HCT116 (cell line): ENCODE results near the gene TMEM175. TPM values are rescaled to one million over a fixed set of nuclear protein-coding genes. Genes with fewer than 3 reads are reported as not detected.
"Not testable (repeated sequence)": the region's sequence is repeated elsewhere in the genome, so short reads cannot be mapped to it uniquely, and the experiment has no call there.

ENCODE experiments used
- ATAC-seq: fragments of 200-7000 bp; cut with Tn5 transposase; 2 replicates; pipeline ENCODE4 v1.9.1; 2020; ENCODE audit warnings: mild to moderate bottlenecking, moderate library complexity
- BruUV-seq: library from RNA; stranded (reverse); fragments of 400-500 nt; replicated peaks from 2 replicates; lab custom pipeline; 2021; lab: Mats Ljungman, UMichigan
- CTCF ChIA-PET: fragments of 300-600 bp; sonication (Branson Sonifier 250); formaldehyde crosslinking; loops from one replicate; lab custom pipeline; 2021; ENCODE audit warnings: antibody characterized with exemption; lab: Charles Lee
- POLR2A ChIA-PET: fragments of 300-600, 350-600 bp; sonication (Branson Sonifier 250); formaldehyde crosslinking; loops from one replicate; lab custom pipeline; 2021; ENCODE audit warnings: antibody characterized with exemption; lab: Charles Lee
- RAD21 ChIA-PET, 2 experiments: fragments of 300-600 bp; sonication (Branson Sonifier 250); formaldehyde crosslinking; loops; one replicate each; lab custom pipeline; 2023; ENCODE audit warnings: low total read pairs in 2 of 2; ENCODE audit not compliant: uncharacterized antibody in 2 of 2, unreplicated experiment in 2 of 2, low non-redundant PET in 1 of 2; lab: Charles Lee
- DNase-seq: peaks from one replicate; pipeline ENCODE4 v3.0.0-alpha.2; 2010; ENCODE audit warnings: low read depth, low spot score
- H2AFZ ChIP-seq: fragments of 200-600 bp; shearing (Covaris generic), sonication (generic); 2 replicates; pipeline ENCODE4 v1.6.1; 2017; ENCODE audit warnings: low read depth, mixed run types, mixed read lengths, antibody characterized with exemption, low read length; ENCODE audit not compliant: poor library complexity, severe bottlenecking
- H3K27ac ChIP-seq: 2 replicates; pipeline ENCODE4 v1.5.1; 2012; ENCODE audit warnings: low read depth, low read length
- H3K27me3 ChIP-seq: fragments of 200-600 bp; sonication (generic); 2 replicates; pipeline ENCODE4 v1.6.1; 2016; ENCODE audit warnings: mixed run types, low read length, mixed read lengths; ENCODE audit not compliant: insufficient read depth
- H3K36me3 ChIP-seq, 2 experiments: fragments of 200-500 bp in 1 of 2; fragments of 200-600 bp in 1 of 2; sonication (Bioruptor generic) in 1 of 2; sonication (generic) in 1 of 2; 2 replicates each; pipeline versions ENCODE4 v1.5.1 to v1.6.1; 2014 to 2016; ENCODE audit warnings: low read length in 2 of 2, inconsistent platforms in 1 of 2, mixed read lengths in 1 of 2, mixed run types in 1 of 2; ENCODE audit not compliant: insufficient read depth in 2 of 2, control insufficient read depth in 1 of 2
- H3K4me1 ChIP-seq, 2 experiments: fragments of 200-600 bp in 1 of 2; sonication (generic) in 1 of 2; 2 replicates each; pipeline versions ENCODE4 v1.5.1 to v1.6.1; 2012 to 2017; ENCODE audit warnings: low read length in 2 of 2, inconsistent platforms in 1 of 2, mild to moderate bottlenecking in 1 of 2, mixed read lengths in 1 of 2, mixed run types in 1 of 2, moderate library complexity in 1 of 2; ENCODE audit not compliant: insufficient read depth in 2 of 2, control insufficient read depth in 1 of 2
- H3K4me2 ChIP-seq: fragments of 200-600 bp; sonication (generic); 2 replicates; pipeline ENCODE4 v1.6.1; 2017; ENCODE audit warnings: mixed run types, low read length, mixed read lengths
- H3K4me3 ChIP-seq, 2 experiments: fragments of 200-600 bp in 1 of 2; sonication (generic) in 1 of 2; replicated peaks in 1 of 2; 2 replicates each; pipeline ENCODE4 v1.5.1; 2011 to 2016; ENCODE audit warnings: low read length in 2 of 2, control low read depth in 1 of 2, low read depth in 1 of 2, mild to moderate bottlenecking in 1 of 2, mixed read lengths in 1 of 2, mixed run types in 1 of 2
- H3K79me2 ChIP-seq: fragments of 200-600 bp; sonication (generic); 2 replicates; pipeline ENCODE4 v1.6.1; 2017; ENCODE audit warnings: mild to moderate bottlenecking, mixed run types, low read length, moderate library complexity, mixed read lengths; ENCODE audit not compliant: insufficient read depth
- H3K9ac ChIP-seq: fragments of 200-600 bp; sonication (generic); 2 replicates; pipeline ENCODE4 v1.6.1; 2016; ENCODE audit warnings: low read length, mixed read lengths
- H3K9me2 ChIP-seq: fragments of 200-600 bp; sonication (generic), shearing (Covaris generic); 2 replicates; pipeline ENCODE4 v1.6.1; 2017; ENCODE audit warnings: mixed run types, mild to moderate bottlenecking, moderate library complexity; ENCODE audit not compliant: insufficient read depth
- H3K9me3 ChIP-seq, 2 experiments: fragments of 200-500 bp in 1 of 2; fragments of 200-600 bp in 1 of 2; sonication (Bioruptor generic) in 1 of 2; sonication (generic) in 1 of 2; 2 replicates each; pipeline ENCODE4 v1.6.1; 2014 to 2017; ENCODE audit warnings: low read length in 2 of 2, mixed read lengths in 2 of 2, inconsistent platforms in 1 of 2, low read depth in 1 of 2, mild to moderate bottlenecking in 1 of 2, mixed run types in 1 of 2, moderate library complexity in 1 of 2; ENCODE audit not compliant: control insufficient read depth in 1 of 2, insufficient read depth in 1 of 2
- H4K20me1 ChIP-seq: fragments of 200-600 bp; sonication (generic), shearing (Covaris generic); 2 replicates; pipeline ENCODE4 v1.6.1; 2017; ENCODE audit warnings: mixed run types, mild to moderate bottlenecking, moderate library complexity; ENCODE audit not compliant: insufficient read depth
- ATF3 ChIP-seq: IDR thresholded peaks from 2 replicates; pipeline ENCODE4 v1.6.1; 2012
- CBX3 ChIP-seq: IDR thresholded peaks from 2 replicates; pipeline ENCODE4 v1.6.1; 2012; ENCODE audit warnings: low read depth
- CEBPB ChIP-seq: IDR thresholded peaks from 2 replicates; pipeline ENCODE4 v1.6.1; 2012; ENCODE audit warnings: low read depth
- ELF1 ChIP-seq: IDR thresholded peaks from 2 replicates; pipeline ENCODE4 v1.6.1; 2012; ENCODE audit warnings: low read depth, borderline replicate concordance
- EZH2phosphoT487 ChIP-seq: fragments of 200-600 bp; IDR thresholded peaks from 2 replicates; pipeline ENCODE4 v1.6.1; 2018; ENCODE audit warnings: antibody characterized with exemption, borderline replicate concordance
- FOSL1 ChIP-seq: IDR thresholded peaks from 2 replicates; pipeline ENCODE4 v1.6.1; 2012; ENCODE audit warnings: low read depth
- JUND ChIP-seq: IDR thresholded peaks from 2 replicates; pipeline ENCODE4 v1.6.1; 2012
- POLR2AphosphoS5 ChIP-seq: IDR thresholded peaks from 2 replicates; pipeline ENCODE4 v1.6.1; 2011; ENCODE audit warnings: mild to moderate bottlenecking, low read depth, low read length, moderate library complexity
- REST ChIP-seq: IDR thresholded peaks from 2 replicates; pipeline ENCODE4 v1.6.1; 2012; ENCODE audit warnings: low read depth
- SIN3A ChIP-seq: IDR thresholded peaks from 2 replicates; pipeline ENCODE4 v1.6.1; 2012; ENCODE audit warnings: low read depth
- SP1 ChIP-seq: IDR thresholded peaks from 2 replicates; pipeline ENCODE4 v1.6.1; 2012; ENCODE audit warnings: low read depth
- SRF ChIP-seq: IDR thresholded peaks from 2 replicates; pipeline ENCODE4 v1.6.1; 2012; ENCODE audit warnings: low read depth
- TCF7L2 ChIP-seq: IDR thresholded peaks from 2 replicates; pipeline ENCODE4 v1.7.0; 2011; ENCODE audit warnings: borderline replicate concordance, inconsistent platforms; ENCODE audit not compliant: insufficient read depth, insufficient read length; ENCODE audit errors: extremely low read depth
- YY1 ChIP-seq: IDR thresholded peaks from 2 replicates; pipeline ENCODE4 v1.6.1; 2011; ENCODE audit warnings: low read length, low read depth, moderate library complexity, mild to moderate bottlenecking; ENCODE audit not compliant: insufficient replicate concordance; ENCODE audit errors: extremely low read depth
- ZBTB33 ChIP-seq: IDR thresholded peaks from 2 replicates; pipeline ENCODE4 v1.6.1; 2011; ENCODE audit warnings: mild to moderate bottlenecking, low read length, moderate library complexity; ENCODE audit not compliant: insufficient replicate concordance; ENCODE audit errors: extremely low read depth
- ZNF274 ChIP-seq: fragments of 200-500 bp; sonication (Bioruptor generic); IDR thresholded peaks from 2 replicates; pipeline ENCODE4 v1.6.1; 2014; ENCODE audit warnings: mild to moderate bottlenecking, low read depth, low read length, inconsistent platforms
- intact Hi-C: fragments of 100-400 bp; cut with micrococcal nuclease; formaldehyde crosslinking; loops from 2 replicates; pipeline ENCODE4 v1.10.0; 2022
- total RNA-seq: library from RNA; stranded (reverse); gene quantifications from one replicate; pipeline ENCODE4 v1.2.1, GENCODE V29; 2021; ENCODE audit not compliant: unreplicated experiment

TMEM175 gene
- total RNA-seq, 1 experiment from 2014 or later, result 17.5 TPM

GRCh38 chr4:998096-998691 lies 65.9 kb downstream of the TMEM175 start:
- BruUV-seq, result no TSS peak
- H3K36me3 ChIP-seq, result no peaks in the 10 kb centered on the region
- ChIA-PET RAD21 (no interaction called here), CTCF (no interaction called here)
- no peaks in the 10 kb centered on the region for H3K27me3 ChIP-seq
- no peak overlapping the region for H3K9ac ChIP-seq
- no peak for DNase-seq
- no peak overlapping the region for H3K4me2 ChIP-seq
- H4K20me1 ChIP-seq, result no peaks in the 10 kb centered on the region
- H3K4me3 ChIP-seq, result no peak overlapping the region
- no peak overlapping the region for H3K27ac ChIP-seq
- no peak for ATAC-seq
- no peak overlapping the region for H2AFZ ChIP-seq
- no peaks in the 10 kb centered on the region for H3K9me3 ChIP-seq
- TF ChIP-seq EZH2phosphoT487 (no peak), SP1 (no peak), YY1 (no peak), SRF (no peak), ATF3 (no peak), TCF7L2 (no peak), ZNF274 (no peak), POLR2AphosphoS5 (no peak), JUND (no peak), FOSL1 (no peak), REST (no peak), ELF1 (no peak), SIN3A (no peak), CBX3 (no peak), CEBPB (no peak), ZBTB33 (no peak)
- TF ChIP-seq, all 23 proteins: peak for 0
- Histone ChIP-seq H3K79me2 (no peaks in the 10 kb centered on the region), H3K9me2 (no peaks in the 10 kb centered on the region), H3K4me1 (peaks cover 4 to 8% of the 10 kb centered on the region in 2 experiments)
- POLR2A ChIA-PET, result no interaction called here
- intact Hi-C loops, result no loop called here

GRCh38 chr4:999240-999863 lies 67.1 kb downstream of the TMEM175 start:
- H3K36me3 ChIP-seq, H3K9me2 ChIP-seq, RAD21 ChIA-PET, H3K27ac ChIP-seq, H3K9me3 ChIP-seq, DNase-seq, H3K79me2 ChIP-seq, BruUV-seq, H3K4me2 ChIP-seq, CTCF ChIA-PET, POLR2A ChIA-PET, H3K4me1 ChIP-seq, H3K9ac ChIP-seq, H2AFZ ChIP-seq, intact Hi-C loops, H4K20me1 ChIP-seq, H3K4me3 ChIP-seq, H3K27me3 ChIP-seq, ATAC-seq: not testable (repeated sequence)
